ENCODE results near the gene ATXN1. TPM values are rescaled to one million over a fixed set of nuclear protein-coding genes. Genes with fewer than 3 reads are reported as not detected.

Gene ATXN1
- total RNA-seq, 1 experiment from 2014 or later: 19.7 TPM

DNA sequence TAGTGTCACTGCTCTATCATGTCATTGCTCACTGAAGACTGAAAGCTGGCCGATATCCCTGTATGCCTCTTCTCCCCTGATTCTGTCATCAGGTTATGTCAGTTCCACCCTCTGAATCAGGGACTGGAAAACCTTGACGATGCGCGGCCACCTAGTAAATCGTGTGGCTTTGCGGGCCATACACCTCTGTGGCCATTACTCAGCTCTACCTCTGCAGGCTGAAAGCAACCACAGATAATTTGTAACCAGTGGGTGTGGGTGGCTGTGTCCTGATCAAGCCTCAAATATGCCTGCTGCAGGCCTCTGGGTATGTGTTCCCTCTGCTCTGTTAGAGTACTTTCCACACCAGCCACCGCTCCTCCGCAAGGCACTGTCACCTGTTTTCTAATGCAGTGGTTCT, 417.7 kb downstream of the ATXN1 start:
- DNase-seq: no peak
- no TSS peak for BruUV-seq (replicated peaks)
- Mint-ChIP-seq H3K4me3 (ENCODE audit: low read depth, unreplicated experiment) (no peak overlapping the region), H3K36me3 (ENCODE audit: insufficient read depth, unreplicated experiment) (no peaks in the 10 kb centered on the region), H3K27me3 (ENCODE audit: unreplicated experiment) (no peaks in the 10 kb centered on the region), H3K27ac (ENCODE audit: unreplicated experiment) (no peak overlapping the region), H3K4me1 (ENCODE audit: low read depth, unreplicated experiment) (peaks cover 12% of the 10 kb centered on the region), H3K9me3 (ENCODE audit: low read depth, unreplicated experiment) (no peaks in the 10 kb centered on the region)
- CTCF ChIA-PET: no interaction called here
- no peak for TF ChIP-seq CTCF (IDR thresholded peaks at IDR 0.05; ENCODE audit: unreplicated experiment)
- intact Hi-C loops (cut with micrococcal nuclease; ENCODE audit: unreplicated experiment): no loop called here

- H3K9me3 Mint-ChIP-seq (ENCODE audit: low read depth, unreplicated experiment): no peaks in the 10 kb centered on the region
- H3K4me3 Mint-ChIP-seq (ENCODE audit: low read depth, unreplicated experiment): no peak overlapping the region
- TF ChIP-seq CTCF (IDR thresholded peaks at IDR 0.05; ENCODE audit: unreplicated experiment): no peak
- no peak for DNase-seq
- H3K27me3 Mint-ChIP-seq (ENCODE audit: unreplicated experiment): no peaks in the 10 kb centered on the region
- CTCF ChIA-PET: no interaction called here
- intact Hi-C loops (cut with micrococcal nuclease; ENCODE audit: unreplicated experiment): loop anchor here (10.0 kb wide), 1 partner anchor 176 kb away; no protein-coding TSS in a partner anchor
- no peaks in the 10 kb centered on the region for H3K4me1 Mint-ChIP-seq (ENCODE audit: low read depth, unreplicated experiment)
- H3K36me3 Mint-ChIP-seq (ENCODE audit: insufficient read depth, unreplicated experiment): no peaks in the 10 kb centered on the region
- BruUV-seq (replicated peaks): no TSS peak
- H3K27ac Mint-ChIP-seq (ENCODE audit: unreplicated experiment): no peak overlapping the region
These were observed 422.0 kb downstream of the ATXN1 start for GRCh38 chr6:16339265-16339587.

- BruUV-seq (replicated peaks): no TSS peak
- no peak overlapping the region for H3K4me3 Mint-ChIP-seq (ENCODE audit: low read depth, unreplicated experiment)
- CTCF ChIA-PET: no interaction called here
- no peak for TF ChIP-seq CTCF (IDR thresholded peaks at IDR 0.05; ENCODE audit: unreplicated experiment)
- no peaks in the 10 kb centered on the region for H3K36me3 Mint-ChIP-seq (ENCODE audit: insufficient read depth, unreplicated experiment)
- no peak overlapping the region for H3K27ac Mint-ChIP-seq (ENCODE audit: unreplicated experiment)
- H3K27me3 Mint-ChIP-seq (ENCODE audit: unreplicated experiment): no peaks in the 10 kb centered on the region
- no peaks in the 10 kb centered on the region for H3K9me3 Mint-ChIP-seq (ENCODE audit: low read depth, unreplicated experiment)
- peak; percentile 9 for DNase-seq
- H3K4me1 Mint-ChIP-seq (ENCODE audit: low read depth, unreplicated experiment): no peaks in the 10 kb centered on the region
- intact Hi-C loops (cut with micrococcal nuclease; ENCODE audit: unreplicated experiment): loop anchor here (10.0 kb wide), 1 partner anchor 176 kb away; no protein-coding TSS in a partner anchor
These were observed 422.5 kb downstream of the ATXN1 start for GRCh38 chr6:16338577-16339264.

DNA sequence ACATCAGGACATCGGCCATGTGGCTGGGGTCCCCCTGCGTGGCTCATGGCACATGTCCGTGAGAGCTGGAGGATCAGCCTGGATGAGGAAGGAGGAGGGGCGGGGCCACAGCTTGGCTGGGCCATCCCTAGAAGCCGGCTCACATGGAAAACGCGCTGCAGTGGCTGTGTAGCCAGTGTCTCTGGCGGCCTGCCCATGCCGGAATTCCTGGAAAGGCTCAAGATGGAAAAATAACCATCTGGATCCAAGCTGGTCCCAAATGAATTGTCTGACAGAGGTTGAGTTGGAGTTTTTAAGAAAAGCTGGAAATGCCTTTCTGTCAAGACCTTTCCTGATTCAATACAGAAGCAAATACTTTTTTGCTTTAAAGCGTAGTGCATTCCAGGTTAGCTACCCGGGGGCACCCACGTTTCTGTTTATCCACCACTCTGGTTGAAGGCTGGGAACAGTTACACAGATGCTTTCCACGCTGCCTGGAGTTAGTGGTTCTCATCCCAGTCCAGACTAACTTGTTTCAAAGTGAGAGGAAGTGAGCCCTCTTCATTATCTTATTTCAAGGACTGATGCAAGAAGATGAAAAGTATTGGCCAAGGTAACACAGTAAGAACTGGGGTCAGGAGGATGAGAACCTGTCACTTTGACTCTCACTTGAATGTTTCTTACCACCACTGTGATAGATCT, 423.8 kb downstream of the ATXN1 start:
- TF ChIP-seq CTCF (IDR thresholded peaks at IDR 0.05; ENCODE audit: unreplicated experiment): no peak
- intact Hi-C loops (cut with micrococcal nuclease; ENCODE audit: unreplicated experiment): loop anchor here (10.0 kb wide), 1 partner anchor 177 kb away; no protein-coding TSS in a partner anchor
- H3K27ac Mint-ChIP-seq (ENCODE audit: unreplicated experiment): no peak overlapping the region
- BruUV-seq (replicated peaks): no TSS peak
- no peak overlapping the region for H3K4me3 Mint-ChIP-seq (ENCODE audit: low read depth, unreplicated experiment)
- no peaks in the 10 kb centered on the region for H3K9me3 Mint-ChIP-seq (ENCODE audit: low read depth, unreplicated experiment)
- CTCF ChIA-PET: no interaction called here
- no peak for DNase-seq
- no peaks in the 10 kb centered on the region for H3K4me1 Mint-ChIP-seq (ENCODE audit: low read depth, unreplicated experiment)
- no peaks in the 10 kb centered on the region for H3K36me3 Mint-ChIP-seq (ENCODE audit: insufficient read depth, unreplicated experiment)
- no peaks in the 10 kb centered on the region for H3K27me3 Mint-ChIP-seq (ENCODE audit: unreplicated experiment)

All from Calu3 (cell line).